Ovary (tissue), 3 donors: ENCODE data around the gene ZNF672.

Experiments
- EP300 ChIP-seq: sonication (generic); formaldehyde crosslinking; IDR thresholded peaks from one replicate; pipeline ENCODE4 v1.6.1; 2017; ENCODE audit warnings: antibody characterized with exemption
- TF ChIP-seq, protein P1 (sequence below), 3 donors: fragments of 450-650 bp in 2 of 3; fragments of 200-600 bp in 1 of 3; IDR thresholded peaks; one replicate each; pipeline versions ENCODE4 v1.5.1 to v1.8.0; 2016 to 2022; ENCODE audit warnings: antibody characterized with exemption in 3 of 3, mild to moderate bottlenecking in 1 of 3
- donor health status: DM: no; HTN: no; CAD: no.

DNA sequence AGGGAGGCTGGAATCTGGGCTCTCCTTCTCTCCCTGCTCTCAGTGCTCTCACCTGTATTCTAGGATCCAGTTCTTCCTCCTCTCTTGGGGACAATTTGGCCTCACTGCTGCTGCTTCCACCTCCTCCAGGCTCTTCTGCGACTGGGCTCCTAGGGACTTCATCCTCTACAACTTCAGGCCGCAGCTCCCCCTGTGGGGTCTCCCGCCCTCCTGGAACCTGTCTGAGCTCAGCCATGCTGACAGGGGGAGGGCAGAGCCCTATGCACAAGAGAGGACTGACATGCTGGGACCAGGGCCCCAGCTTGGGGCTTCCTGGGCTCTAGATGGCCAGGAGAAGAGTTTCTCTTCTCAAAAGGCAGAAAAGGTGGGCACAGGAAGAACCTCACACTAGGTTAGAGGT, 13.3 kb upstream of the ZNF672 start:
- TF ChIP-seq, protein P1, sequence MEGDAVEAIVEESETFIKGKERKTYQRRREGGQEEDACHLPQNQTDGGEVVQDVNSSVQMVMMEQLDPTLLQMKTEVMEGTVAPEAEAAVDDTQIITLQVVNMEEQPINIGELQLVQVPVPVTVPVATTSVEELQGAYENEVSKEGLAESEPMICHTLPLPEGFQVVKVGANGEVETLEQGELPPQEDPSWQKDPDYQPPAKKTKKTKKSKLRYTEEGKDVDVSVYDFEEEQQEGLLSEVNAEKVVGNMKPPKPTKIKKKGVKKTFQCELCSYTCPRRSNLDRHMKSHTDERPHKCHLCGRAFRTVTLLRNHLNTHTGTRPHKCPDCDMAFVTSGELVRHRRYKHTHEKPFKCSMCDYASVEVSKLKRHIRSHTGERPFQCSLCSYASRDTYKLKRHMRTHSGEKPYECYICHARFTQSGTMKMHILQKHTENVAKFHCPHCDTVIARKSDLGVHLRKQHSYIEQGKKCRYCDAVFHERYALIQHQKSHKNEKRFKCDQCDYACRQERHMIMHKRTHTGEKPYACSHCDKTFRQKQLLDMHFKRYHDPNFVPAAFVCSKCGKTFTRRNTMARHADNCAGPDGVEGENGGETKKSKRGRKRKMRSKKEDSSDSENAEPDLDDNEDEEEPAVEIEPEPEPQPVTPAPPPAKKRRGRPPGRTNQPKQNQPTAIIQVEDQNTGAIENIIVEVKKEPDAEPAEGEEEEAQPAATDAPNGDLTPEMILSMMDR (IDR thresholded peaks at IDR 0.05) = no peak
- no peak for TF ChIP-seq EP300
